GM19099 (cell line): Measurements from ENCODE around the gene EIPR1.

Experiments used
- POLR2A ChIP-seq: IDR thresholded peaks from 3 replicates; pipeline ENCODE4 v1.6.1; 2011; ENCODE audit warnings: low read depth; ENCODE audit not compliant: insufficient read length; ENCODE audit errors: extremely low read depth

The EIPR1 gene

GRCh38 chr2:3406501-3406900 is 28.9 kb upstream of the EIPR1 start:
- TF ChIP-seq POLR2A: no peak

GRCh38 chr2:3405876-3406275 is 28.3 kb upstream of the EIPR1 start:
- TF ChIP-seq POLR2A: no peak

GRCh38 chr2:3405307-3405706 is 27.7 kb upstream of the EIPR1 start:
- no peak for TF ChIP-seq POLR2A

GRCh38 chr2:3404349-3404894 is 26.8 kb upstream of the EIPR1 start:
- no peak for TF ChIP-seq POLR2A

GRCh38 chr2:3403587-3404334 is 26.1 kb upstream of the EIPR1 start:
- no peak for TF ChIP-seq POLR2A

- TF ChIP-seq POLR2A: no peak
Observed at GRCh38 chr2:3399829-3400228, 22.2 kb upstream of the EIPR1 start.

- TF ChIP-seq POLR2A: no peak
Observed at GRCh38 chr2:3399381-3399780, 21.8 kb upstream of the EIPR1 start.

GRCh38 chr2:3398857-3399256 is 21.2 kb upstream of the EIPR1 start:
- TF ChIP-seq POLR2A: no peak

- no peak for TF ChIP-seq POLR2A
Observed at GRCh38 chr2:3396920-3397559, 19.4 kb upstream of the EIPR1 start.

GRCh38 chr2:3392216-3392615 is 14.6 kb upstream of the EIPR1 start:
- no peak for TF ChIP-seq POLR2A

GRCh38 chr2:3390041-3390440 is 12.4 kb upstream of the EIPR1 start:
- TF ChIP-seq POLR2A: no peak

- TF ChIP-seq POLR2A: no peak
Observed at GRCh38 chr2:3389193-3389592, 11.6 kb upstream of the EIPR1 start.

GRCh38 chr2:3388412-3388738 is 10.8 kb upstream of the EIPR1 start:
- no peak for TF ChIP-seq POLR2A

- no peak for TF ChIP-seq POLR2A
Observed at GRCh38 chr2:3387644-3388411, 10.2 kb upstream of the EIPR1 start.

- TF ChIP-seq POLR2A: no peak
Observed at GRCh38 chr2:3387011-3387410, 9.4 kb upstream of the EIPR1 start.
